T-helper 1 cell treated with Interleukin-12 subunit alpha and Interleukin-12 subunit beta and Interleukin-4 antibody, amounts not matched to agents 30 μg/mL and 1 μg/mL, for 36 hours (primary cell): ENCODE results near the gene TMEM209.

Experiments
- H3K27ac Mint-ChIP-seq: one replicate; pipeline ENCODE4 v1.8.0; 2021; ENCODE audit warnings: mild to moderate bottlenecking, mixed read lengths
- H3K27me3 Mint-ChIP-seq: one replicate; pipeline ENCODE4 v1.8.0; 2021; ENCODE audit warnings: low read depth, mixed read lengths
- H3K36me3 Mint-ChIP-seq: one replicate; pipeline ENCODE4 v1.8.0; 2021; ENCODE audit warnings: low read depth, mixed read lengths
- H3K4me1 Mint-ChIP-seq: one replicate; pipeline ENCODE4 v1.8.0; 2021; ENCODE audit warnings: low read depth, mixed read lengths
- H3K4me3 Mint-ChIP-seq: one replicate; pipeline ENCODE4 v1.8.0; 2021; ENCODE audit warnings: mild to moderate bottlenecking, moderate library complexity, mixed read lengths
- H3K9me3 Mint-ChIP-seq: one replicate; pipeline ENCODE4 v1.8.0; 2021; ENCODE audit warnings: mixed read lengths

The TMEM209 gene

GRCh38 chr7:130123501-130123900 lies 81.7 kb downstream of the TMEM209 start:
- peaks cover 43% of the 10 kb centered on the region for H3K36me3 Mint-ChIP-seq

DNA sequence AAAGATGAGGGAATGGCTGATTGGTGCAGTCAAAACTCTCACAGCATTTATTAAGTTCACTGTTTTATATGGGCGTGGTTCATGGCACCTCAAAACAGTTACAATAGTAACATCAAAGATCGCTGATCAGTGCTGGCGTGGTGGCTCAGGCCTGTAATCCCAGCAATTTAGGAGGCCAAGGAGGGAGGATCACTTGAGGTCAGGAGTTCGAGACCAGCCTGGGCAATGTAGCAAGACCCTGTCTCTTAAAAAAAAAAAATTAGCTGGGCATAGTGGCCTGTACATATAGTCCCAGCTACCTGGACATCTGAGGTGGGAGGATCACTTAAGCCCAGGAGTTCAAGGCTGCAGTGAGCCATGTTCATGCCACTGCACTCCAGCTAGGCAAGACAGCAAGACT lies 86.4 kb downstream of the TMEM209 start:
- Mint-ChIP-seq H3K36me3 (peaks cover 34% of the 10 kb centered on the region), H3K9me3 (no peaks in the 10 kb centered on the region), H3K27me3 (no peaks in the 10 kb centered on the region), H3K4me3 (no peak overlapping the region), H3K27ac (no peak overlapping the region), H3K4me1 (peaks cover 12% of the 10 kb centered on the region)

More at GRCh38 chr7:130123501-130123900, 81.7 kb downstream of the TMEM209 start:
- Mint-ChIP-seq H3K4me1 (peaks cover 9% of the 10 kb centered on the region), H3K27ac (no peak overlapping the region), H3K27me3 (no peaks in the 10 kb centered on the region), H3K4me3 (no peak overlapping the region), H3K9me3 (no peaks in the 10 kb centered on the region)

DNA sequence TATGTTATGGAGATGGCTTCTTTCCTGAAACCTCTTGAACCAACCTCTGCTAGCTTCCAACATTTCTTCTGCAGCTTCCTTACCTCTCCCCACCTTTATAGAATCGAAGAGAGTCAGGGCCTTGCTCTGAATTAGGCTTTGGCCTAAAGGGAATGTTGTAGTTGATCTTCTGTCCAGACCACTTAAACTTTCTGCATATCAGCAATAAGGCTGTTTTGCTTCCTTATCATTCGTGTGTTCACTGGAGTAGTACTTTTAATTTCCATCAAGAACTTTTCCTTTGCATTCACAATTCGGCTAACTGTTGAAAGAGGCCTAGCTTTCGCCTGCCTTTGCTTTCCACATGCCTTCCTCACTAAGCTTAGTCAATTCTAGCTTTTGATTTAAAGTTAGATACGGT lies 86.9 kb downstream of the TMEM209 start:
- no peak overlapping the region for H3K4me3 Mint-ChIP-seq
- peaks cover 12% of the 10 kb centered on the region for H3K4me1 Mint-ChIP-seq

DNA sequence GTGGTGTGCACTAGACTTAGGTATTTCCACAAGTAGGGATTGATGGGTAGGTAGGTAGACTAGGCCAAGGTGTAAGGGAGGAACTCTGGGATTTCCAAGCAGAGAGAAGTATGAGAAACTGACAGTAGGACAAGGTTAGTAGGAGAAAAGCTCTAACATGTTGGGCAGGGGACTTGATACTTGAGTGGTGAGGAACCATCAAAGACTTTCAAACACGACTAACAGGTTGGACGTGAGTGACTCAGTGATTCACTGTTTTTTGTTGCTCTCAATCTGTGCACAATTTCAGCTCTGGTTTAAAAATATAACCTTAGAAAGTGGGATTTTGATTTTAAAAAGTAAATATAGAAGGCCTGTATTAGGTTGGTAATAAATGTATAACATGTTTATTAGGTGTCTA lies 90.4 kb downstream of the TMEM209 start:
- H3K27ac Mint-ChIP-seq, result no peak overlapping the region

More for the DNA sequence above, 86.9 kb downstream of the TMEM209 start:
- no peaks in the 10 kb centered on the region for H3K27me3 Mint-ChIP-seq
- no peaks in the 10 kb centered on the region for H3K9me3 Mint-ChIP-seq
- peaks cover 33% of the 10 kb centered on the region for H3K36me3 Mint-ChIP-seq
- H3K27ac Mint-ChIP-seq, result no peak overlapping the region

More for the DNA sequence above, 90.4 kb downstream of the TMEM209 start:
- Mint-ChIP-seq H3K9me3 (no peaks in the 10 kb centered on the region), H3K36me3 (peaks cover 13% of the 10 kb centered on the region), H3K27me3 (no peaks in the 10 kb centered on the region), H3K4me3 (no peak overlapping the region), H3K4me1 (peaks cover 5% of the 10 kb centered on the region)
